RWPE2 (cell line): Measurements from ENCODE around the gene NUP160.
"Not testable (repeated sequence)": the region's sequence is repeated elsewhere in the genome, so short reads cannot be mapped to it uniquely, and the experiment has no call there.

Source experiments
- ATAC-seq: fragments of 200-7000 bp; cut with Tn5 transposase; 3 replicates; pipeline ENCODE4 v1.9.1; 2021; ENCODE audit warnings: low read depth
- DNase-seq: peaks from one replicate; pipeline ENCODE4 v3.0.0-alpha.2; 2020; ENCODE audit warnings: low spot score
- H3K27ac ChIP-seq: fragments of 450-650 bp; 2 replicates; pipeline ENCODE4 v1.5.1; 2017; ENCODE audit warnings: mild to moderate bottlenecking; ENCODE audit not compliant: poor library complexity, severe bottlenecking
- H3K27me3 ChIP-seq: fragments of 250-450 bp; sonication (Bioruptor Pico); 2 replicates; pipeline ENCODE4 v1.5.1; 2021; ENCODE audit warnings: mild to moderate bottlenecking, moderate library complexity; ENCODE audit not compliant: insufficient read depth, poor library complexity, severe bottlenecking
- H3K36me3 ChIP-seq: fragments of 250-450 bp; sonication (Bioruptor Pico); 2 replicates; pipeline ENCODE4 v1.5.1; 2020; ENCODE audit warnings: low read depth, mild to moderate bottlenecking, moderate library complexity
- H3K4me1 ChIP-seq: fragments of 250-450 bp; sonication (Bioruptor Pico); 2 replicates; pipeline ENCODE4 v1.5.1; 2021; ENCODE audit warnings: mild to moderate bottlenecking, moderate library complexity; ENCODE audit not compliant: insufficient read depth, poor library complexity, severe bottlenecking
- H3K4me3 ChIP-seq: fragments of 250-450 bp; sonication (Bioruptor Pico); 2 replicates; pipeline ENCODE4 v1.5.1; 2021; ENCODE audit warnings: mild to moderate bottlenecking, moderate library complexity; ENCODE audit not compliant: severe bottlenecking
- H3K9me3 ChIP-seq: fragments of 250-450 bp; sonication (Bioruptor Pico); 2 replicates; pipeline ENCODE4 v1.5.1; 2021; ENCODE audit warnings: mild to moderate bottlenecking, moderate library complexity; ENCODE audit not compliant: severe bottlenecking
- TF ChIP-seq, protein P1 (sequence below): fragments of 450-650 bp; IDR thresholded peaks from one replicate; pipeline ENCODE4 v1.5.1; 2017; ENCODE audit warnings: mild to moderate bottlenecking, moderate library complexity; ENCODE audit not compliant: poor library complexity, severe bottlenecking

The NUP160 gene

DNA sequence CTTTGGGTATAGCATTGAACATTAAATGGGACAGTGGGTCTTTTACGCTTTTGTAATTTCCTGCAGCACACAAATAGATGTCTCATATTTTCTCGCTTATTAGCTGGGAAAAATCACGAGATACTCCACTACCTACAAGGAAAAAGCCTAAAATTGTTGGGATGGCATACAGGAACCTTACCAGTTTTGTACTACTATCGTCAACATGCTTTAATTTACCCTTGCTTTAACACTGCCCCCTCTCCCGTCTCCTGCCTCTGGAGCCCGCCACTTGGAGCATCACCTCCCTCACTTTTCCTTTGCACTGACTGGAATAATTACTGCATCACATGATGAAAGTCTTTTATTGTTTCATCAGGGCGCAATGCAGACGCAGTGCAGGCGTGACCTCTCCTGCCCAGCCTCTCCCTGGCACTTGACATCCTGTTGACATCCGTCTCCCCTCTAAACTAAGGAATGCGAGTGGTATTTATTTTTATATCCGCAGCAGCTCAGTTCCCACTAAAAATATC lies 80.0 kb downstream of the NUP160 start:
- Histone ChIP-seq H3K9me3 (no peaks in the 10 kb centered on the region), H3K27ac (peak overlapping the region; percentile 87), H3K27me3 (no peaks in the 10 kb centered on the region), H3K36me3 (peaks cover 33% of the 10 kb centered on the region), H3K4me1 (peaks cover 12% of the 10 kb centered on the region), H3K4me3 (peak overlapping the region; percentile 77)
- ATAC-seq, result peak; percentile 23
- DNase-seq, result no peak
- TF ChIP-seq, protein P1, sequence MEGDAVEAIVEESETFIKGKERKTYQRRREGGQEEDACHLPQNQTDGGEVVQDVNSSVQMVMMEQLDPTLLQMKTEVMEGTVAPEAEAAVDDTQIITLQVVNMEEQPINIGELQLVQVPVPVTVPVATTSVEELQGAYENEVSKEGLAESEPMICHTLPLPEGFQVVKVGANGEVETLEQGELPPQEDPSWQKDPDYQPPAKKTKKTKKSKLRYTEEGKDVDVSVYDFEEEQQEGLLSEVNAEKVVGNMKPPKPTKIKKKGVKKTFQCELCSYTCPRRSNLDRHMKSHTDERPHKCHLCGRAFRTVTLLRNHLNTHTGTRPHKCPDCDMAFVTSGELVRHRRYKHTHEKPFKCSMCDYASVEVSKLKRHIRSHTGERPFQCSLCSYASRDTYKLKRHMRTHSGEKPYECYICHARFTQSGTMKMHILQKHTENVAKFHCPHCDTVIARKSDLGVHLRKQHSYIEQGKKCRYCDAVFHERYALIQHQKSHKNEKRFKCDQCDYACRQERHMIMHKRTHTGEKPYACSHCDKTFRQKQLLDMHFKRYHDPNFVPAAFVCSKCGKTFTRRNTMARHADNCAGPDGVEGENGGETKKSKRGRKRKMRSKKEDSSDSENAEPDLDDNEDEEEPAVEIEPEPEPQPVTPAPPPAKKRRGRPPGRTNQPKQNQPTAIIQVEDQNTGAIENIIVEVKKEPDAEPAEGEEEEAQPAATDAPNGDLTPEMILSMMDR, result no peak

DNA sequence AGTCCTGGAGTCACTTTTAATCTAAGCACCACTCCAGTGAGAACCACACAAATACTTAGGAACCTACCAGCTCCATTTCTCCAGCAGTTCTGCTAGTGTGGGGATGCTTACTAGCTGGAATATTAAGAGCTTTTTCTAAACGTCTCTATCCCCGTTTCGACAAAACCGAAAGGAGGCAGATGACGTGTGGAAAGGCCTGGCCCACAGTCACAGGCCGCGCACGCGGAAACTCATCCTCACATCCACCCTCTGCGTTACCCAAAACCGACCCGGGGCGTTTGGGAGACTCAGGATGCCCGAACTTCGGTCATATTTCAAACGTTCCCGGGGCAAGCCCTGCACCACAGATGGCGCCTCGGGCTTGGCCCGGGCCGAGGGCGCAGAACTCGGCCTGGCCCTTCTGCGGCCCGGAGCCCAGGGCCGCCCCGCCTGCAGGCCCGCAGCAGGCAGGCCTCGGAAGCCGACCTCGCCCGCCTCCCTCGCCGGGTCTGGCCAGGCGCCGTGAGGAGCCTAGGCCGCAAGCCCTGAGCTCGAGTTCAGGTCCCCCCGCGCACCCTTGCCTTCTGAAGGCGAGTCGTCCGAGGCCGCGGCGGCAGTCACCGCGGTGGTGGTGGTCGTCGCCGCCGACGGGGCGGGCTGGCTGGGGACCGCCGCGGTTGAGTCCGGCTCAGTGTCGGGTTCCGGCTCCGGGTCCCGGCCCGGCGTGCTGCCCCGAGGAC lies 81.5 kb downstream of the NUP160 start:
- Histone ChIP-seq H3K9me3 (no peaks in the 10 kb centered on the region), H3K27me3 (no peaks in the 10 kb centered on the region), H3K27ac (peak overlapping the region; percentile 87), H3K4me1 (peaks cover 12% of the 10 kb centered on the region), H3K36me3 (peaks cover 45% of the 10 kb centered on the region), H3K4me3 (peak overlapping the region; percentile 77)
- TF ChIP-seq, protein P1, result no peak
- DNase-seq, result no peak
- ATAC-seq, result peak; percentile 4

DNA sequence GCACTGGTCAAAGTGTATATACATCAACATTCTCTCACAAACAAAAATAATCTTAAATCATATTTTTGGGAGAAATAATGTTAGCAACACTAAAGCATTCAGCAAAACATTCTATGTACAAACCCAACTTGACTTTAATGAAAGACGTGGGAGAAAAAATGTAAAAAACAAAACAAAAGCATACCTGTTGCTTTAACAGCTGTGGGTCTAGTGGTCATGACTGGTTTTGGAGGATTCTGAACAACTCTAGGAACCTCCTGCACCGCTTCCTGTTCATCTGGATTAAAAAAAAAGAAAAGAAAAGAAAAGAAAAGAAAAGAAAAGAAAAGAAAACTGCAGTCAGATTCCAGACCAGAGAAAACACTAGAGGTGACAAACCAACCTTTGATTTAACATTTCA lies 83.1 kb downstream of the NUP160 start:
- H3K36me3 ChIP-seq, result peaks cover 60% of the 10 kb centered on the region
- DNase-seq (no peak), ATAC-seq (no peak)
- no peaks in the 10 kb centered on the region for H3K27me3 ChIP-seq
- no peaks in the 10 kb centered on the region for H3K9me3 ChIP-seq
- TF ChIP-seq, protein P1, result no peak
- H3K4me1 ChIP-seq, result peaks cover 12% of the 10 kb centered on the region
- H3K4me3 ChIP-seq, result no peak overlapping the region
- no peak overlapping the region for H3K27ac ChIP-seq

DNA sequence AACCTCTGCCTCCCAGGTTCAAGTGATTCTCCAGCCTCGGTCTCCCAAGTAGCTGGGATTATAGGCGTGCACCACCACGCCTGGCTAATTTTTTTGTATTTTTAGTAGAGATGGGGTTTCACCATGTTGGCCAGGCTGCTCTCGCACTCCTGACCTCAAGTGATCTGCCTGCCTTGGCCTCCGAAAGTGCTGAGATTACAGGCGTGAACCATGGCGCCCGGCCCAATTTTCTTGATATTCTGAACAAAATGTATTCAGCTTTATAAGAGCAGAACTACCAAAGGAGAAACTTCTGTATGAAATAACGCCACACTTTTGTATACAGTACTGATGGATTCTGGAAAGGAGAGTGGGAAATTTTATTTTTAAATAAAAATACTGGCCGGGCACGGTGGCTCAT lies 88.9 kb downstream of the NUP160 start:
- H3K4me1 ChIP-seq, H3K4me3 ChIP-seq, ATAC-seq, H3K27ac ChIP-seq, H3K27me3 ChIP-seq, H3K9me3 ChIP-seq, DNase-seq: not testable (repeated sequence)
- H3K36me3 ChIP-seq, result peaks cover 86% of the 10 kb centered on the region

DNA sequence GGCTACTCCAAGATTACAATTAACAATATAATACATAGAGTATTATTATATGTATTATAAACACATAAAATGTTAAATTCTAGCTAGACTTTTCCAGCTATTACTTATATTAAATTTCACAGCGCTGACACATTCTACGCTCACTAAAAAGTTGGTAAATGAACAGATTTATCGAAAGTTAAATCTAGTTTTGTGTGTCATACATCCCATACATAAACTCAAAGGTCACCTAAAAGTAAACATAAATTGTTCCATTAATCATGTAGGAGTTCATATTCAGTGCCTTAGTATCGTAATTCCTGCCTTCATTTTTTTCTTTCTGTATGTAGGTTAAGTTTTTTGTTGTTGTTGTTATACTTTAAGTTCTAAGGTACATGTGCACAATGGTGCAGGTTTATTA lies 91.9 kb downstream of the NUP160 start:
- Histone ChIP-seq H3K36me3 (peaks cover 89% of the 10 kb centered on the region), H3K27me3 (no peaks in the 10 kb centered on the region), H3K4me3 (no peak overlapping the region), H3K27ac (no peak overlapping the region), H3K9me3 (no peaks in the 10 kb centered on the region), H3K4me1 (no peaks in the 10 kb centered on the region)
- TF ChIP-seq, protein P1, result no peak
- no peak for DNase-seq
- no peak for ATAC-seq
